ENCODE measurements around the gene MLYCD. TPM values are rescaled to one million over a fixed set of nuclear protein-coding genes. Genes with fewer than 3 reads are reported as not detected.

Gene MLYCD
- total RNA-seq, 6 donors from 2014 or later = 7.5 to 30.4 (median 11.3) TPM

DNA sequence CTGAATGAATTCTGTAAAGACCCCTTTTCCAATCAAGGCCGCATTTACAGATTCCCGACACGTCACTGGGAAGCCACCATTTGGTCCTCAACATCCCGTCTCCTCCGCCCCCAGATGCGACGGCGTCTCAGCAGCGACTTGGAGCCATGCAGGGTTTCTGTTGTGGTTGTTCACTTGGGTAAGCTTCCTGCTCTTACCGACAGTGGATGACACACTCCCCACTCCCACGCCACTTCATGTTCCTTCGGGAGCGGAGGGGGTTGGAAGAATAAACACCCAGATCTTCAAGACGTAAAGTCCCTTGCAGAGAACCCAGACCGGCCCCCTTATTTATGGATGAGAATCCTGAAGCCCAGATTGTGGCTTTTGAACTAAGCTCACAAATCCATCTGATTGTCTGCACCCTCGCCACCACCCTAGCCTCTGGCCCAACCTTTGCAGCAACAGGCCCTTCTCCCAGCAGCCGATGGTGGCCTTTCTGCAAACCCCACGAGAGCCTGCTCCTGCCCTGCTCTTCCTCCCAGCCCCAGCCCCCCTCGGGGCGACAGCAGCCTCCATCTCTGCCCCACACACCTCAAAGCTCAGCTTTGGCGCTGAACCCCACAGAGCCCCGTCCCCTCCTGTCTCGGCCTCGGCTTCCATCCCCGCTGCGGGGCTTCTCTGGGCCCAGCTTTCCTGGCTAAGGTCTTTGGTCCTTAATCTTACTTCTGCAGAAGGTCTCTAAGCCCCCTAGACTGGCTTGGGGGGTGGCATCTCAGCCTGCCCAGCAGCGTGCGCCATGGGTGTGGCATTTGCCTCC is 35.2 kb downstream of the MLYCD start:
- ATAC-seq (ENCODE audit: low FRiP score in 2 of 2) (no peak), DNase-seq (peak in 1 of 2 donors; percentile 57)
- TF ChIP-seq POLR2AphosphoS5 (IDR thresholded peaks at IDR 0.05) (no peak), EP300 (IDR thresholded peaks at IDR 0.05) (no peak), POLR2A (IDR thresholded peaks at IDR 0.05) (no peak)
- TF ChIP-seq, protein P1, sequence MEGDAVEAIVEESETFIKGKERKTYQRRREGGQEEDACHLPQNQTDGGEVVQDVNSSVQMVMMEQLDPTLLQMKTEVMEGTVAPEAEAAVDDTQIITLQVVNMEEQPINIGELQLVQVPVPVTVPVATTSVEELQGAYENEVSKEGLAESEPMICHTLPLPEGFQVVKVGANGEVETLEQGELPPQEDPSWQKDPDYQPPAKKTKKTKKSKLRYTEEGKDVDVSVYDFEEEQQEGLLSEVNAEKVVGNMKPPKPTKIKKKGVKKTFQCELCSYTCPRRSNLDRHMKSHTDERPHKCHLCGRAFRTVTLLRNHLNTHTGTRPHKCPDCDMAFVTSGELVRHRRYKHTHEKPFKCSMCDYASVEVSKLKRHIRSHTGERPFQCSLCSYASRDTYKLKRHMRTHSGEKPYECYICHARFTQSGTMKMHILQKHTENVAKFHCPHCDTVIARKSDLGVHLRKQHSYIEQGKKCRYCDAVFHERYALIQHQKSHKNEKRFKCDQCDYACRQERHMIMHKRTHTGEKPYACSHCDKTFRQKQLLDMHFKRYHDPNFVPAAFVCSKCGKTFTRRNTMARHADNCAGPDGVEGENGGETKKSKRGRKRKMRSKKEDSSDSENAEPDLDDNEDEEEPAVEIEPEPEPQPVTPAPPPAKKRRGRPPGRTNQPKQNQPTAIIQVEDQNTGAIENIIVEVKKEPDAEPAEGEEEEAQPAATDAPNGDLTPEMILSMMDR (IDR thresholded peaks at IDR 0.05) = no peak
- H3K4me3 ChIP-seq = no peak overlapping the region
- H3K27ac ChIP-seq = no peak overlapping the region
- WGBS, 2 donors = 83 to 85% methylated on average over 28 of the region's 28 CpGs
- H3K36me3 ChIP-seq = no peaks in the 10 kb centered on the region
- H3K27me3 ChIP-seq = no peaks in the 10 kb centered on the region
- H3K9me3 ChIP-seq = no peaks in the 10 kb centered on the region
- peaks cover 0 to 2% (median 0%) of the 10 kb centered on the region in 4 donors for H3K4me1 ChIP-seq

DNA sequence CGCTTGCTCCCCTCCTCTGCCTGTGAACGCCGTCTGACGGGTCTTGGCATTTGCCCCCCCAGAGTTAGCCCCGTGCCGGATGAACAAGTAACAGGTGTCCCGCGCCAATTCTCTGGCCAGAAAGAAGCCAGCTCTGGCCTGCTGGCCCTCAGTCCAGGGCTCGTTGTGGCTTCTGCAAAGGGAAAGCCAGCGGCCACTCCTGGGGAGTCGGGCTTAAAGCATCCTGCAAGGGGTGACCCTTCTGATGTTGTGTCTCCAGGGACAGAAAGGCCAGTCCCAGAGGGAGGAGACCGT is 35.7 kb downstream of the MLYCD start:
- 79 to 80% methylated on average over 4 to 12 of the region's 12 CpGs for WGBS, 2 donors
- Histone ChIP-seq H3K9me3 (no peaks in the 10 kb centered on the region), H3K4me3 (no peak overlapping the region), H3K36me3 (no peaks in the 10 kb centered on the region), H3K4me1 (peaks cover 0 to 5% (median 4%) of the 10 kb centered on the region in 4 donors), H3K27me3 (no peaks in the 10 kb centered on the region), H3K27ac (no peak overlapping the region)
- DNase-seq (no peak), ATAC-seq (ENCODE audit: low FRiP score in 2 of 2) (no peak)
- TF ChIP-seq EP300 (IDR thresholded peaks at IDR 0.05) = no peak
- TF ChIP-seq POLR2AphosphoS5 (IDR thresholded peaks at IDR 0.05) = no peak
- TF ChIP-seq POLR2A (IDR thresholded peaks at IDR 0.05) = no peak
- TF ChIP-seq, protein P1 (IDR thresholded peaks at IDR 0.05) = no peak

DNA sequence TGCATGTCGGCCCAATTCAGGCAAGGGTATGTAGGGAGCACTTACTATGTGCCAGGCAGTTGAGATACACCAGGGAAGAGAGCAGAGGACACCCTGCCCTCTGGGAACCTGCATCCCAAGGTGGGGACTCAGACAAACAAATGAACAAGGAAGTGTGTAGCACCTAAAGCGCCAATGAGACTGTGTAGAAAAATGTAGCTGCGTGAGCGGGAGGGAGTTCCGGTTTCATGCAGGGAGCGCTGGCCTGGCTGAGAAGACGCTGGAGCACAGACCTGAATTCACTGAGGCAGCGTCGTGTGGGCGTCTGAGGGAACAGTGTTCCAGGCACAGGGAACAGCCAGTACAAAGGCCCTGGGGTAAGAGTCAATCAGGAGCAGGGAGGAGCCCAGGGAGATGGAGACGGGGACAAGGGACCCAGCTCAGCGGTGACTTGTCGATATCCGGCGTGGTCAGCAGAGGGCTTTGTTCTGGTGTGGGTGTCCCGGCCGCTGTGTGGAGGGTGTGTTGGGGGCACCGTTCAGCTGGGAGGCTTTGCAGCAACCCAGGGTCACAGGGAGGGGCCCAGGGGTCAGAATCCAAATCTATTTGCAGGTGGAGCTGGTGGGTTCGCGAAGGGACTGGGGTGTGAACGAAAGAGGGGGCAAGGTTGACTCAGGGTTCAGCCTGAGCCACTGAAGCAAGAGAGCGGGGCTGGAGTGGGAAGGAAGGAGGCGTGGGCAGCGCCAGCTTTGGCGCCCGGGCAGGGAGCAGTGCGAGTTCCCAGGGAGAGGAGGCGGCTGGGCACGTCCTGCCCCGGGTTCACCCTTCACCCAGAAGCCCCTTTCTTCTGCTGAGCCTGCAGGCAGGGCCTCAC is 36.3 kb downstream of the MLYCD start:
- no peak for DNase-seq
- Histone ChIP-seq H3K36me3 (no peaks in the 10 kb centered on the region), H3K4me3 (no peak overlapping the region), H3K27ac (no peak overlapping the region), H3K27me3 (no peaks in the 10 kb centered on the region), H3K4me1 (peaks cover 0 to 5% (median 4%) of the 10 kb centered on the region in 4 donors), H3K9me3 (no peaks in the 10 kb centered on the region)
- TF ChIP-seq EP300 (IDR thresholded peaks at IDR 0.05) (no peak), POLR2A (IDR thresholded peaks at IDR 0.05) (no peak), POLR2AphosphoS5 (IDR thresholded peaks at IDR 0.05) (no peak)
- TF ChIP-seq, protein P1 (IDR thresholded peaks at IDR 0.05) = no peak
- ATAC-seq (ENCODE audit: low FRiP score in 2 of 2) = no peak
- WGBS, 2 donors = 85 to 90% methylated on average over 29 to 30 of the region's 30 CpGs

DNA sequence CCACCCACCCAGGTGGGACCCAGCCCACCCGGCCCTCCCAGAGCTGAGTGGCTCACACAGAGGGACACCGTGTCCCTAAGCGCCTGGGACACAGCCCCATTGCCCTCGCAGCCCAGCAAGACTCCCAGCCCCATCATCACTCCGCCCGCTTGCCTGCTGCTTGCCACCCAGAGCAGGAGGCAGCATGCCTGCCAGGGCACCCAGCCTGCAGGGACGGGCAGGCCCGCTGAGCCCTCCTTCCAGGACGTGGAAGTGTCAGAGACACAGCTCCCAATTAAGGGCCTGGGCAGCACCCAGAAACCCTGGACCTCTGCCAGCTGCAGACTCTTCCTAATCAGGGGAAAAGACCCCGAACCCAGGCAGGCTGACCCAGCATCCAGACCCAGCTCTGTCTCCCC is 36.9 kb downstream of the MLYCD start:
- no peaks in the 10 kb centered on the region for H3K27me3 ChIP-seq
- no peak overlapping the region for H3K4me3 ChIP-seq
- DNase-seq (no peak), ATAC-seq (ENCODE audit: low FRiP score in 2 of 2) (no peak)
- no peaks in the 10 kb centered on the region for H3K36me3 ChIP-seq
- TF ChIP-seq POLR2AphosphoS5 (IDR thresholded peaks at IDR 0.05) = no peak
- TF ChIP-seq, protein P1 (IDR thresholded peaks at IDR 0.05) = no peak
- no peak for TF ChIP-seq EP300 (IDR thresholded peaks at IDR 0.05)
- TF ChIP-seq POLR2A (IDR thresholded peaks at IDR 0.05) = no peak
- peaks cover 0 to 5% (median 4%) of the 10 kb centered on the region in 4 donors for H3K4me1 ChIP-seq
- WGBS, 2 donors = 89 to 100% methylated on average over 1 to 7 of the region's 10 CpGs
- no peak overlapping the region for H3K27ac ChIP-seq
- no peaks in the 10 kb centered on the region for H3K9me3 ChIP-seq

All from upper lobe of left lung (tissue), 6 donors.